ENCODE measurements around the gene WDR72. TPM values are rescaled to one million over a fixed set of nuclear protein-coding genes. Genes with fewer than 3 reads are reported as not detected.

WDR72 gene
- total RNA-seq, 2 experiments from 2014 or later: not detected

DNA sequence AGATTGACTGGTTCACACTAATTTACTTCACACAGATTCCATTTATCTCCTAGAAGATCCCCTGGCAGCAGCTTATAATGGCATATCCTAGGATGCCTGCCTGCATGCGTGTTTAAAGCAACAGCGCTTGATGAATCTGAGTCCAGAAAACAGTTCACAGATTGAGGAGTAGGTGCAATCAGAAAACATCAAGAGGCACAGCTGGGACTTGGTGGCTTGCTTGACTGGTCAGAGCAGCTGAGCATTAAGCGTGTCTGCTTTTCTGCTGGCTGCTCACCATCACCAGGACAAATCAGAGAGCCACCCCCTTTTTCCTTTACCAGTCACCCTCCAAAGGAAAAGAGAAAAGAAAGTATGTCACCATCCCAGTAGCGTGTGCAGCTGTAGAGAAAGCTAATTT lies 223.6 kb downstream of the WDR72 start:
- Mint-ChIP-seq H3K27ac (no peak overlapping the region), H3K4me1 (ENCODE audit: low read depth) (no peaks in the 10 kb centered on the region), H3K36me3 (no peaks in the 10 kb centered on the region), H3K4me3 (no peak overlapping the region), H3K9me3 (peaks cover 5% of the 10 kb centered on the region), H3K27me3 (no peaks in the 10 kb centered on the region)
- DNase-seq: no peak
- CTCF ChIA-PET: interaction anchor here (0.6 kb wide), 1 partner anchor 23 kb away, joined by 3 read pairs; no protein-coding TSS in a partner anchor
- POLR2A ChIA-PET: no interaction called here
- intact Hi-C loops (cut with micrococcal nuclease): no loop called here

DNA sequence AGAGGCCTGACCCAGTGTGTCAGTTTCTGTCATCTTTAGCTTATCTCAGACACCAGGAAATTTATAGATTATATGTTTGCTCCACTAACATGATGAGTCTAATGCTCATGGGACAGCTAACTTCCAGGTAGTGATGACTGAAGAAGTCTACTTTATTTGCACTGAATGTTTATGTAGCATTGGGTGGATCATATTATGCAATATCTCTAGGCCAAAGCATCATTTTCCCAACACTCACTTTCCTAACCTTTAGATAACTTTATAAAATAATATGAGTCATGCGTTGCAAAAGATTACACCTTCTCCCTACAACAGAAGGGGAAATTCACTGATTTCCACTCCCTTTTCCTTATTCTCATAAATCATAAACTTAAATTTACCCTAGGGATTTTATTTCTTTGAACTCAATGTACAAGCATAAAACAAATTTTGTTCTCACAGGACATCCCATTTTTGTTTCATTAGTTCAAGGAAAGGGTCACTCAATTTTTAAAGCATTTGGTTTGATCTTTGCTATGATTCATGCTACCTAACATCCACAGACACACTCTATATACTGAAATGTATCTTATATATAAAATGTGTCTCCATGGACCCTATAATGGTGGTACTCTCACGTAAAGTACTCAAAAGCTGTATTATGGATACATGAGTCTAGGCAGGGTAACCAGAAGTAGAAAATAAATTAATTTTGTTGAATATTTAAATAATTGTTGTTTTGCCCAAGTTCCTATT lies 225.2 kb downstream of the WDR72 start:
- ChIA-PET CTCF (no interaction called here), POLR2A (no interaction called here)
- Mint-ChIP-seq H3K4me3 (no peak overlapping the region), H3K4me1 (ENCODE audit: low read depth) (no peaks in the 10 kb centered on the region), H3K27me3 (peaks cover 2% of the 10 kb centered on the region), H3K36me3 (no peaks in the 10 kb centered on the region), H3K27ac (no peak overlapping the region), H3K9me3 (no peaks in the 10 kb centered on the region)
- intact Hi-C loops (cut with micrococcal nuclease): no loop called here
- no peak for DNase-seq

- no peaks in the 10 kb centered on the region for H3K4me1 Mint-ChIP-seq (ENCODE audit: low read depth)
- no peak overlapping the region for H3K4me3 Mint-ChIP-seq
- H3K36me3 Mint-ChIP-seq: no peaks in the 10 kb centered on the region
- ChIA-PET CTCF (no interaction called here), POLR2A (interaction anchor here (0.7 kb wide), 1 partner anchor 10 kb away, joined by 3 read pairs; no protein-coding TSS in a partner anchor)
- peaks cover 2% of the 10 kb centered on the region for H3K27me3 Mint-ChIP-seq
- H3K27ac Mint-ChIP-seq: no peak overlapping the region
- H3K9me3 Mint-ChIP-seq: no peaks in the 10 kb centered on the region
- DNase-seq: no peak
- intact Hi-C loops (cut with micrococcal nuclease): no loop called here
These were observed 228.7 kb downstream of the WDR72 start for GRCh38 chr15:53530761-53531160.

DNA sequence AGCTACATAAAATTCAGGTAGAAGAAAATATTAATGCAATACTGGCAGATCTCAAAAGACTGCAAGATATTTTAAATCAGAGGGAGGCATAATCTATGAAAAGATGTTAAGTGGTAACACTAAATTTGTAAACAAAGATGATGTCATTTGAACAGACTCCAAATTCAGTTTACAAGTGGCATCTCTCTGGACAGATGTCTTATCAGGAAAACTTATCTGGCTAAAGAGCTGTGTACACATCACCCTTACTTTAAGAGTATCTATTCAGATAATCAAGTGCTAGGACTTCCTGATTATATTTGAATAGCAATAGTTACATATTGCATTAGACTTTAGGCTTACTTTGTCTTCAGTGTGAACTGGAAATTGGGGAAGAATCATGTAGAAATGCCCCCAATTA lies 231.5 kb downstream of the WDR72 start:
- DNase-seq: no peak
- POLR2A ChIA-PET: no interaction called here
- intact Hi-C loops (cut with micrococcal nuclease): no loop called here
- H3K4me3 Mint-ChIP-seq: no peak overlapping the region
- peaks cover 2% of the 10 kb centered on the region for H3K27me3 Mint-ChIP-seq
- H3K36me3 Mint-ChIP-seq: no peaks in the 10 kb centered on the region
- CTCF ChIA-PET: no interaction called here
- H3K9me3 Mint-ChIP-seq: no peaks in the 10 kb centered on the region
- H3K27ac Mint-ChIP-seq: no peak overlapping the region
- H3K4me1 Mint-ChIP-seq (ENCODE audit: low read depth): no peaks in the 10 kb centered on the region

- Mint-ChIP-seq H3K27ac (no peak overlapping the region), H3K4me1 (ENCODE audit: low read depth) (no peaks in the 10 kb centered on the region)
- CTCF ChIA-PET: no interaction called here
These were observed 233.6 kb downstream of the WDR72 start for GRCh38 chr15:53525894-53526293.

GRCh38 chr15:53522991-53523390 lies 236.5 kb downstream of the WDR72 start:
- Mint-ChIP-seq H3K36me3 (no peaks in the 10 kb centered on the region), H3K27me3 (no peaks in the 10 kb centered on the region), H3K27ac (no peak overlapping the region), H3K4me1 (ENCODE audit: low read depth) (no peaks in the 10 kb centered on the region), H3K4me3 (no peak overlapping the region), H3K9me3 (no peaks in the 10 kb centered on the region)
- intact Hi-C loops (cut with micrococcal nuclease): no loop called here
- CTCF ChIA-PET: no interaction called here
- POLR2A ChIA-PET: no interaction called here
- DNase-seq: no peak

More at GRCh38 chr15:53525894-53526293, 233.6 kb downstream of the WDR72 start:
- POLR2A ChIA-PET: no interaction called here
- DNase-seq: no peak
- no peaks in the 10 kb centered on the region for H3K36me3 Mint-ChIP-seq
- no peaks in the 10 kb centered on the region for H3K9me3 Mint-ChIP-seq
- H3K27me3 Mint-ChIP-seq: peaks cover 2% of the 10 kb centered on the region
- intact Hi-C loops (cut with micrococcal nuclease): no loop called here
- no peak overlapping the region for H3K4me3 Mint-ChIP-seq

GRCh38 chr15:53520996-53521395 lies 238.5 kb downstream of the WDR72 start:
- DNase-seq: no peak
- intact Hi-C loops (cut with micrococcal nuclease): no loop called here
- ChIA-PET CTCF (no interaction called here), POLR2A (interaction anchor here (0.5 kb wide), 1 partner anchor 10 kb away, joined by 3 read pairs; no protein-coding TSS in a partner anchor)
- Mint-ChIP-seq H3K9me3 (no peaks in the 10 kb centered on the region), H3K36me3 (no peaks in the 10 kb centered on the region), H3K27me3 (no peaks in the 10 kb centered on the region), H3K4me3 (no peak overlapping the region), H3K27ac (no peak overlapping the region), H3K4me1 (ENCODE audit: low read depth) (no peaks in the 10 kb centered on the region)

GRCh38 chr15:53513431-53513830 lies 246.0 kb downstream of the WDR72 start:
- Mint-ChIP-seq H3K4me1 (ENCODE audit: low read depth) (no peaks in the 10 kb centered on the region), H3K9me3 (no peaks in the 10 kb centered on the region), H3K27me3 (no peaks in the 10 kb centered on the region), H3K36me3 (no peaks in the 10 kb centered on the region), H3K27ac (no peak overlapping the region), H3K4me3 (no peak overlapping the region)
- intact Hi-C loops (cut with micrococcal nuclease): no loop called here
- DNase-seq: no peak
- POLR2A ChIA-PET: no interaction called here
- CTCF ChIA-PET: no interaction called here

DNA sequence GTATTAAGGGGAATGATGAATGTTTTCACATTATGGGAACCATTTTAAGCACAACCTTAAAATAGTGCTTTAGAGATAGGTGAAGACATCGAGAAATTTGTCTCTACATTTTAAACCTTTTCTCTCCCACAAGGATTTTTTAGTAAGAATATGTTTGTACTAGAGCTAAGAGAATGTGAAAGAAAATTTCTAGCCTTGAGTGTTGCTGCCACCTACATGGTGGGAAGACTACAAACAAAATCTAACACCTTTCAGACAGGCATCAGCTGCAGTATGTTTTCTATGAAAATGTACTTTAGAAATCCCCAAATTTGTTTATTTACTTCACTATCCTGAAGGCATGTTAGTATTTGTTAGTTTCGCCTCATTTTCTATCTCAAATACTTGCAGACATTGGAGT lies 247.4 kb downstream of the WDR72 start:
- Mint-ChIP-seq H3K4me3 (no peak overlapping the region), H3K9me3 (no peaks in the 10 kb centered on the region), H3K27ac (no peak overlapping the region), H3K27me3 (no peaks in the 10 kb centered on the region), H3K36me3 (no peaks in the 10 kb centered on the region), H3K4me1 (ENCODE audit: low read depth) (no peaks in the 10 kb centered on the region)
- ChIA-PET POLR2A (no interaction called here), CTCF (no interaction called here)
- intact Hi-C loops (cut with micrococcal nuclease): no loop called here
- no peak for DNase-seq

GRCh38 chr15:53511175-53511574 lies 248.3 kb downstream of the WDR72 start:
- H3K4me1 Mint-ChIP-seq (ENCODE audit: low read depth): no peaks in the 10 kb centered on the region
- POLR2A ChIA-PET: no interaction called here
- intact Hi-C loops (cut with micrococcal nuclease): no loop called here
- no peak for DNase-seq
- no peak overlapping the region for H3K4me3 Mint-ChIP-seq
- no peaks in the 10 kb centered on the region for H3K36me3 Mint-ChIP-seq
- H3K27me3 Mint-ChIP-seq: no peaks in the 10 kb centered on the region
- no peak overlapping the region for H3K27ac Mint-ChIP-seq
- CTCF ChIA-PET: no interaction called here
- no peaks in the 10 kb centered on the region for H3K9me3 Mint-ChIP-seq

- H3K4me3 Mint-ChIP-seq: no peak overlapping the region
- no peaks in the 10 kb centered on the region for H3K27me3 Mint-ChIP-seq
- no peaks in the 10 kb centered on the region for H3K36me3 Mint-ChIP-seq
- intact Hi-C loops (cut with micrococcal nuclease): no loop called here
- H3K9me3 Mint-ChIP-seq: no peaks in the 10 kb centered on the region
- POLR2A ChIA-PET: no interaction called here
- H3K27ac Mint-ChIP-seq: no peak overlapping the region
- no peaks in the 10 kb centered on the region for H3K4me1 Mint-ChIP-seq (ENCODE audit: low read depth)
- CTCF ChIA-PET: no interaction called here
- no peak for DNase-seq
These were observed 253.1 kb downstream of the WDR72 start for GRCh38 chr15:53506370-53506769.

DNA sequence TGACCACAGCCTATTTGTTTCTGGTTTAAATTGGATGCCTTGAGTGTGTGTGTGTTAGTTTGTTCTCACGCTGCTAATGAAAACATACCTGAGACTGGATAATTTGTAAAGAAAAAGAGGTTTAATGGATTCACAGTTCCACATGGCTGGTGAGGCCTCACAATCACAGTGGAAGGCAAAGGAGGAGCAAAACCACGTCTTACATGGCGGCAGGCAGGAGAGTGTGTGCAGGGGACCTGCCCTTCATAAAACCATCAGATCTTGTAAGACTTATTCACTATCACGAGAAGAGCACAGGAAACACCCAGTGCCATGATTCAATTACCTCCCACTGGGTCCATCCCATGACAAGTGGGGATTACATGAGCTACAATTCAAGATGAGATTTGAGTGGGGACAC lies 260.5 kb downstream of the WDR72 start:
- Mint-ChIP-seq H3K9me3 (no peaks in the 10 kb centered on the region), H3K27me3 (no peaks in the 10 kb centered on the region), H3K4me1 (ENCODE audit: low read depth) (no peaks in the 10 kb centered on the region), H3K4me3 (no peak overlapping the region), H3K36me3 (no peaks in the 10 kb centered on the region), H3K27ac (no peak overlapping the region)
- intact Hi-C loops (cut with micrococcal nuclease): no loop called here
- ChIA-PET POLR2A (no interaction called here), CTCF (no interaction called here)
- no peak for DNase-seq

DNA sequence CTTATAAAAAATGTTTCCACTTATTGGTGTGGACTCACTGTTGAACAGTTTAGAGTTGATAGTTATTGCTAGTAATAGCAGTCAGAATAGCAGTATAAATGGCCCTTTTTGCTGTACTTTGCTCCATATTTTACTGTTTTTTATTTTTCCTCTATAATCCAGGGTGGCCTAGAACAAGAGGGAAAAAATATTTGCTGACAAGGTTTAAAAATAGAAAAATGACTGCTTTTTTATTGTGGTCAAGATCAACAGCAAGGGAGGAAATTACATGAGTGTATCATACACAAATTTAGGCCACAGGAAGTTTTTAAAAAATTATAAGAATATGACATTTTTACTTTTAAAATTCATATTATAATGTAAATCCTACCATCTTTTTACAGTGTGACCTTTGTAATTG lies 269.1 kb downstream of the WDR72 start:
- CTCF ChIA-PET: no interaction called here
- Mint-ChIP-seq H3K4me3 (no peak overlapping the region), H3K36me3 (no peaks in the 10 kb centered on the region), H3K9me3 (no peaks in the 10 kb centered on the region), H3K27me3 (no peaks in the 10 kb centered on the region), H3K4me1 (ENCODE audit: low read depth) (no peaks in the 10 kb centered on the region), H3K27ac (no peak overlapping the region)
- no peak for DNase-seq
- intact Hi-C loops (cut with micrococcal nuclease): no loop called here
- POLR2A ChIA-PET: no interaction called here

Measured in activated CD4-positive, alpha-beta memory T cell treated with anti-CD3 and anti-CD28 coated beads for 36 hours (primary cell).